Neural progenitor cell (in vitro differentiated cells): ENCODE measurements around the gene RNF144B.

ENCODE experiments used
- EZH2 ChIP-seq: fragments of 200-600 bp; sonication (generic); IDR thresholded peaks from 2 replicates; pipeline ENCODE4 v1.6.1; 2017; ENCODE audit warnings: antibody characterized with exemption, mild to moderate bottlenecking, moderate library complexity
- TF ChIP-seq, protein P1 (sequence below): fragments of 200-600 bp; sonication (generic); IDR thresholded peaks from 2 replicates; pipeline ENCODE4 v1.5.1; 2017; ENCODE audit warnings: antibody characterized with exemption, mild to moderate bottlenecking

DNA sequence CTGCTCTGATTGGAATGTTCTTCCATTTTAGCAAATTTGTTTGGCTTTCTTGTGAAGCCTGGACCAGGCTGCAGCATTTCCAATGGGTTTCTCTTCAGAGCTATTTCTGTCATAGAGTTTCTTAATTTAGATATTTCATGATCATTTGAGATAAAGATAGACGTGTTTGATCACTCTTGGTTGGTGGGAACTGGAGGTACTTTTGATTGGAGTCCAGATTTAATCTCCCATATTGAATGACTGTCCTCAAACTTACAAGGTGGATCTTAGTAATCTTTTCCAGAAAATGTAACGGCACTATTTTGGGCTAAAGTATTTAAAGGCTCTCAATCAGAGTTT is 29.2 kb downstream of the RNF144B start:
- no peak for TF ChIP-seq EZH2
- TF ChIP-seq, protein P1, sequence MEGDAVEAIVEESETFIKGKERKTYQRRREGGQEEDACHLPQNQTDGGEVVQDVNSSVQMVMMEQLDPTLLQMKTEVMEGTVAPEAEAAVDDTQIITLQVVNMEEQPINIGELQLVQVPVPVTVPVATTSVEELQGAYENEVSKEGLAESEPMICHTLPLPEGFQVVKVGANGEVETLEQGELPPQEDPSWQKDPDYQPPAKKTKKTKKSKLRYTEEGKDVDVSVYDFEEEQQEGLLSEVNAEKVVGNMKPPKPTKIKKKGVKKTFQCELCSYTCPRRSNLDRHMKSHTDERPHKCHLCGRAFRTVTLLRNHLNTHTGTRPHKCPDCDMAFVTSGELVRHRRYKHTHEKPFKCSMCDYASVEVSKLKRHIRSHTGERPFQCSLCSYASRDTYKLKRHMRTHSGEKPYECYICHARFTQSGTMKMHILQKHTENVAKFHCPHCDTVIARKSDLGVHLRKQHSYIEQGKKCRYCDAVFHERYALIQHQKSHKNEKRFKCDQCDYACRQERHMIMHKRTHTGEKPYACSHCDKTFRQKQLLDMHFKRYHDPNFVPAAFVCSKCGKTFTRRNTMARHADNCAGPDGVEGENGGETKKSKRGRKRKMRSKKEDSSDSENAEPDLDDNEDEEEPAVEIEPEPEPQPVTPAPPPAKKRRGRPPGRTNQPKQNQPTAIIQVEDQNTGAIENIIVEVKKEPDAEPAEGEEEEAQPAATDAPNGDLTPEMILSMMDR: no peak
